Measurements from ENCODE around the gene FAM53B. TPM values are rescaled to one million over a fixed set of nuclear protein-coding genes. Genes with fewer than 3 reads are reported as not detected.
"Not testable (repeated sequence)": the region's sequence is repeated elsewhere in the genome, so short reads cannot be mapped to it uniquely, and the experiment has no call there.

FAM53B gene
- total RNA-seq, 2 donors from 2014 or later = 19.3 to 22.6 TPM

DNA sequence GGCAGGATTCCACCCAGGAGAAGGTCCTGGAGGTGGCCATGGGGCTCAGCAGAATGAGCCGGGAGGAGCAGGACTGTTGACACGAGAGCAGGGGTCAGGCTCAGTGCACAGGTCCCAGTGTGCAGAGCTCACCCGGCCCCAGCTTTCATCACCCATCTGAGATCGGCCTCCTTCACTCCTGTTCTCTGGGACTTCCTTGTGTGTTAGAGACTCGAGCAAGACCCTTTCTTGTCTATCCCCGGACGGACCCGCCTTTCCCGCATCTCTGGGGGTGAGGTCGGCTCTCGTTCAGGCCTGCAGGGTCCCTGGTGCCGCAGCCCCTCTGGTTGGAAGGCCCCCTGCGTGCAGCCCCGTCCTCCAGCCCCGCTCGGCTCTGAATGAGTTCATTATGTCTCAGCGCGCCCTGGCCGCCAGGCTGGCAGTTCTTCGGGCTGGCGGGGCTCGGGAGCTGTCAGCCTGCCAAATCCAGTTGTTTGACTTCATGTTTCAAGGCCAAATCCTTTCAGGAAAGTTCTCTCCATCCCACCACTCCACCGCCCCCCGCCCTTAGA is 154.6 kb downstream of the FAM53B start:
- no peak for DNase-seq
- H3K36me3 Mint-ChIP-seq (ENCODE audit: low read depth) = peaks cover 4% of the 10 kb centered on the region
- H3K27ac Mint-ChIP-seq = no peak overlapping the region
- Histone ChIP-seq H3K36me3 (ENCODE audit: control insufficient read depth, insufficient read depth, low read length) (no peaks in the 10 kb centered on the region), H3K4me3 (ENCODE audit: low read length) (no peak overlapping the region), H3K4me1 (ENCODE audit: control insufficient read depth, insufficient read depth, low read length) (no peaks in the 10 kb centered on the region), H3K9me3 (ENCODE audit: control insufficient read depth, low read length) (no peaks in the 10 kb centered on the region), H3K9ac (ENCODE audit: extremely low read depth, low read length, poor library complexity, severe bottlenecking) (no peak overlapping the region), H3K27ac (ENCODE audit: low read depth, low read length) (no peak overlapping the region), H3K27me3 (ENCODE audit: control insufficient read depth, insufficient read depth, low read length, poor library complexity, severe bottlenecking) (no peaks in the 10 kb centered on the region)
- no peak overlapping the region for H3K4me3 Mint-ChIP-seq
- 86 to 92% methylated on average over 20 to 24 of the region's 24 CpGs for WGBS, 2 experiments (ENCODE audit: insufficient coverage in 1 of 2, insufficient read length in 1 of 2)
- TF ChIP-seq, protein P1, sequence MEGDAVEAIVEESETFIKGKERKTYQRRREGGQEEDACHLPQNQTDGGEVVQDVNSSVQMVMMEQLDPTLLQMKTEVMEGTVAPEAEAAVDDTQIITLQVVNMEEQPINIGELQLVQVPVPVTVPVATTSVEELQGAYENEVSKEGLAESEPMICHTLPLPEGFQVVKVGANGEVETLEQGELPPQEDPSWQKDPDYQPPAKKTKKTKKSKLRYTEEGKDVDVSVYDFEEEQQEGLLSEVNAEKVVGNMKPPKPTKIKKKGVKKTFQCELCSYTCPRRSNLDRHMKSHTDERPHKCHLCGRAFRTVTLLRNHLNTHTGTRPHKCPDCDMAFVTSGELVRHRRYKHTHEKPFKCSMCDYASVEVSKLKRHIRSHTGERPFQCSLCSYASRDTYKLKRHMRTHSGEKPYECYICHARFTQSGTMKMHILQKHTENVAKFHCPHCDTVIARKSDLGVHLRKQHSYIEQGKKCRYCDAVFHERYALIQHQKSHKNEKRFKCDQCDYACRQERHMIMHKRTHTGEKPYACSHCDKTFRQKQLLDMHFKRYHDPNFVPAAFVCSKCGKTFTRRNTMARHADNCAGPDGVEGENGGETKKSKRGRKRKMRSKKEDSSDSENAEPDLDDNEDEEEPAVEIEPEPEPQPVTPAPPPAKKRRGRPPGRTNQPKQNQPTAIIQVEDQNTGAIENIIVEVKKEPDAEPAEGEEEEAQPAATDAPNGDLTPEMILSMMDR (conservative IDR thresholded peaks at IDR 0.05) = no peak
- H3K4me1 Mint-ChIP-seq = no peaks in the 10 kb centered on the region
- H3K9me3 Mint-ChIP-seq = no peaks in the 10 kb centered on the region
- H3K27me3 Mint-ChIP-seq (ENCODE audit: insufficient read depth) = no peaks in the 10 kb centered on the region

DNA sequence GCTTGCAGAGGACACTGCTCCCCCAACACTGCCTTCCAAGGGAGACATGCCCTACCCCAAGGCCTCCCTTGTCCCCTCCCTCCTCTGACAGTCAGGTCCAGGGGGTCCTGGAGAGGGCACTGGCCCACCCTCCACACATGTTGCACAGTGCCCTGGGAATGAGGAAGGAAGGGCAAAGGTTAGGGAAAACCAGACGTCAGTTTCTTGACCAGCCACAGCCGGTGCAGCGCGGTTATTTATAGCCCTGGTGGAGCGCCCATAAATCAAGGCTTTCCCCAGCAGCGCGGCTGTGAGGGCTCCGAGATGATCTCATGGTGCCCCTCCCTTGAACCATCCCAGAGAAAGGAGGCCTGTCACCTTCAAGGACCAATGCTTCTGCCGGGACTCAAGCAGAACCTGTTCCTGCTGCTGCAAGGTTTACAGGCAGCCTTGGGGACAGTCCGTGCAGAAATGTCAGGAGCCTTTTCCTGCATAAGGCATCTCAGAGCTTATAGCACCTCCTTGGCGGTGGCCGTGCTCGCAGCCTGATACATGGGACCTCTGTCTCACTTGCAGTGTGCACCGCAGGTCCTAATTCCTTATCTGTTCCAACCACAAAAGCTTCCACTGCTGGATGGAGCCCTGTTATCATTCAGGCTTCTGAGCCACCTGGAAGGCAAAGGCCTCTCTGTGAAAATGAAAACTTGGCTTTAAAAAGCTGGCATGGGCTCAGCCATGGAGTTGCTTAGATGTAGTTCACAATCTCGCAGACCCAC is 155.3 kb downstream of the FAM53B start:
- Histone ChIP-seq H3K36me3 (ENCODE audit: control insufficient read depth, insufficient read depth, low read length) (no peaks in the 10 kb centered on the region), H3K27me3 (ENCODE audit: control insufficient read depth, insufficient read depth, low read length, poor library complexity, severe bottlenecking) (no peaks in the 10 kb centered on the region), H3K4me1 (ENCODE audit: control insufficient read depth, insufficient read depth, low read length) (no peaks in the 10 kb centered on the region), H3K9me3 (ENCODE audit: control insufficient read depth, low read length) (no peaks in the 10 kb centered on the region), H3K9ac (ENCODE audit: extremely low read depth, low read length, poor library complexity, severe bottlenecking) (no peak overlapping the region), H3K27ac (ENCODE audit: low read depth, low read length) (no peak overlapping the region), H3K4me3 (ENCODE audit: low read length) (no peak overlapping the region)
- DNase-seq = no peak
- Mint-ChIP-seq H3K27ac (no peak overlapping the region), H3K9me3 (no peaks in the 10 kb centered on the region), H3K36me3 (ENCODE audit: low read depth) (peaks cover 4% of the 10 kb centered on the region), H3K27me3 (ENCODE audit: insufficient read depth) (no peaks in the 10 kb centered on the region), H3K4me1 (no peaks in the 10 kb centered on the region), H3K4me3 (no peak overlapping the region)
- WGBS, 2 experiments (ENCODE audit: insufficient coverage in 1 of 2, insufficient read length in 1 of 2) = 87 to 89% methylated on average over 15 of the region's 15 CpGs
- TF ChIP-seq, protein P1 (conservative IDR thresholded peaks at IDR 0.05) = no peak

DNA sequence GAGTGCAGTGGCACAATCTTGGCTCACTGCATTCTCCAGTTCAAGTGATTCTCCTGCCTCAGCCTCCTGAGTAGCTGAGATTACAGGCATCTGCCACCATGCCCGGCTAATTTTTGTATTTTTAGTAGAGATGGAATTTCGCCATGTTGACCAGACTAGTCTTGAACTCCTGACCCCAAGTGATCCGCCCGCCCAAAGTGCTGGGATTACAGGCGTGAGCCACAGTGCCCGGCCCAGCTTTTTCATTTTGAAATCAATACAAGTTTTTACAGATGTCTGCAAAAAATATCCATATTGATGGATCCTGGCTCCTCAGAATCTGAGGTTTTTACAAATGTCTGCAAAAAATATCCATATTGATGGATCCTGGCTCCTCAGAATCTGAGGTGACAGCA is 155.8 kb downstream of the FAM53B start:
- H3K27ac Mint-ChIP-seq; H3K4me3 ChIP-seq (ENCODE audit: low read length); H3K27ac ChIP-seq (ENCODE audit: low read depth, low read length); H3K4me1 Mint-ChIP-seq; H3K9me3 Mint-ChIP-seq; H3K4me1 ChIP-seq (ENCODE audit: control insufficient read depth, insufficient read depth, low read length); H3K9ac ChIP-seq (ENCODE audit: extremely low read depth, low read length, poor library complexity, severe bottlenecking); H3K36me3 ChIP-seq (ENCODE audit: control insufficient read depth, insufficient read depth, low read length); H3K9me3 ChIP-seq (ENCODE audit: control insufficient read depth, low read length); H3K27me3 ChIP-seq (ENCODE audit: control insufficient read depth, insufficient read depth, low read length, poor library complexity, severe bottlenecking); H3K4me3 Mint-ChIP-seq; H3K36me3 Mint-ChIP-seq (ENCODE audit: low read depth); H3K27me3 Mint-ChIP-seq (ENCODE audit: insufficient read depth); DNase-seq: not testable (repeated sequence)
- 91 to 100% methylated on average over 4 to 6 of the region's 6 CpGs for WGBS, 2 experiments (ENCODE audit: insufficient coverage in 1 of 2, insufficient read length in 1 of 2)
